Liver (tissue), 9 donors: ENCODE results near the gene ACSL3. TPM values are rescaled to one million over a fixed set of nuclear protein-coding genes. Genes with fewer than 3 reads are reported as not detected.

Experiments used
- DNase-seq: peaks from one replicate; pipeline ENCODE4 v3.0.0-alpha.2; 2017; ENCODE audit warnings: low spot score
- H3K27ac ChIP-seq, 2 donors: one replicate each; pipeline ENCODE4 v1.7.0; 2013; ENCODE audit warnings: inconsistent platforms in 2 of 2, low read length in 2 of 2, control low read depth in 1 of 2, low read depth in 1 of 2, mild to moderate bottlenecking in 1 of 2
- H3K27me3 ChIP-seq, 4 donors: one replicate each; pipeline versions ENCODE4 v1.6.1 to v1.7.0; 2013; ENCODE audit warnings: low read length in 3 of 4, inconsistent platforms in 1 of 4, mild to moderate bottlenecking in 1 of 4, moderate library complexity in 1 of 4; ENCODE audit not compliant: control insufficient read depth in 4 of 4, insufficient read depth in 4 of 4
- H3K36me3 ChIP-seq, 4 donors: one replicate each; pipeline versions ENCODE4 v1.6.1 to v1.7.0; 2013; ENCODE audit warnings: low read length in 3 of 4, mild to moderate bottlenecking in 3 of 4, low read depth in 1 of 4, moderate library complexity in 1 of 4; ENCODE audit not compliant: control insufficient read depth in 4 of 4, insufficient read depth in 3 of 4
- H3K4me1 ChIP-seq, 4 donors: one replicate each; pipeline versions ENCODE4 v1.6.1 to v1.7.0; 2013; ENCODE audit warnings: low read length in 3 of 4, mild to moderate bottlenecking in 3 of 4, moderate library complexity in 1 of 4; ENCODE audit not compliant: control insufficient read depth in 4 of 4, insufficient read depth in 4 of 4
- H3K4me3 ChIP-seq, 3 donors: one replicate each; pipeline versions ENCODE4 v1.6.1 to v1.7.0; 2013; ENCODE audit warnings: low read length in 3 of 3, control low read depth in 1 of 3, low read depth in 1 of 3, mild to moderate bottlenecking in 1 of 3
- H3K9ac ChIP-seq, 2 donors: one replicate each; pipeline ENCODE4 v1.7.0; 2013; ENCODE audit warnings: low read length in 2 of 2, mild to moderate bottlenecking in 2 of 2, moderate library complexity in 2 of 2, control low read depth in 1 of 2, low read depth in 1 of 2
- H3K9me3 ChIP-seq, 4 donors: one replicate each; pipeline versions ENCODE4 v1.6.1 to v1.7.0; 2013; ENCODE audit warnings: low read length in 3 of 4; ENCODE audit not compliant: control insufficient read depth in 4 of 4
- ATF3 ChIP-seq: IDR thresholded peaks from 2 replicates; pipeline ENCODE4 v1.6.1; 2016; ENCODE audit warnings: antibody characterized with exemption
- CTCF ChIP-seq: fragments of 150-350 bp; IDR thresholded peaks from 2 replicates; pipeline ENCODE4 v1.5.1; 2017; ENCODE audit warnings: improper control_type of control experiment, low read depth, low read length; ENCODE audit not compliant: missing input control
- EGR1 ChIP-seq, 2 donors: IDR thresholded peaks; 2 replicates each; pipeline ENCODE4 v1.6.1; 2016 to 2018; ENCODE audit warnings: antibody characterized with exemption in 2 of 2, low read depth in 2 of 2
- FOXA1 ChIP-seq: IDR thresholded peaks from 2 replicates; pipeline ENCODE4 v1.6.1; 2016; ENCODE audit warnings: antibody characterized with exemption
- FOXA2 ChIP-seq: IDR thresholded peaks from 2 replicates; pipeline ENCODE4 v1.6.1; 2016; ENCODE audit warnings: antibody characterized with exemption
- GABPA ChIP-seq, 2 donors: IDR thresholded peaks in 1 of 2; conservative IDR thresholded peaks in 1 of 2; 2 replicates each; pipeline ENCODE4 v1.6.1; 2016; ENCODE audit warnings: antibody characterized with exemption in 2 of 2, mild to moderate bottlenecking in 1 of 2, moderate library complexity in 1 of 2
- HNF4A ChIP-seq, 2 donors: conservative IDR thresholded peaks; 2 replicates each; pipeline ENCODE4 v1.6.1; 2016; ENCODE audit warnings: antibody characterized with exemption in 2 of 2, mild to moderate bottlenecking in 2 of 2
- HNF4G ChIP-seq: IDR thresholded peaks from 2 replicates; pipeline ENCODE4 v1.6.1; 2016; ENCODE audit warnings: antibody characterized with exemption
- JUND ChIP-seq, 2 donors: IDR thresholded peaks; 2 replicates each; pipeline ENCODE4 v1.6.1; 2016; ENCODE audit warnings: antibody characterized with exemption in 2 of 2
- MAX ChIP-seq: IDR thresholded peaks from 2 replicates; pipeline ENCODE4 v1.6.1; 2016; ENCODE audit warnings: antibody characterized with exemption
- NR2F2 ChIP-seq: IDR thresholded peaks from 2 replicates; pipeline ENCODE4 v1.6.1; 2016; ENCODE audit warnings: antibody characterized with exemption
- RAD21 ChIP-seq, 2 donors: IDR thresholded peaks; 2 replicates each; pipeline ENCODE4 v1.6.1; 2016; ENCODE audit warnings: antibody characterized with exemption in 2 of 2, mild to moderate bottlenecking in 2 of 2
- REST ChIP-seq: IDR thresholded peaks from 2 replicates; pipeline ENCODE4 v1.6.1; 2016; ENCODE audit warnings: antibody characterized with exemption, mild to moderate bottlenecking
- RXRA ChIP-seq, 2 donors: IDR thresholded peaks; 2 replicates each; pipeline ENCODE4 v1.6.1; 2017 to 2018; ENCODE audit warnings: antibody characterized with exemption in 2 of 2, mild to moderate bottlenecking in 1 of 2
- SP1 ChIP-seq: IDR thresholded peaks from 2 replicates; pipeline ENCODE4 v1.6.1; 2018; ENCODE audit warnings: antibody characterized with exemption, mild to moderate bottlenecking
- YY1 ChIP-seq: IDR thresholded peaks from 2 replicates; pipeline ENCODE4 v1.6.1; 2016; ENCODE audit warnings: antibody characterized with exemption, mild to moderate bottlenecking
- ZBTB33 ChIP-seq: IDR thresholded peaks from 2 replicates; pipeline ENCODE4 v1.6.1; 2016; ENCODE audit warnings: antibody characterized with exemption
- WGBS: extraction: QIAGEN DNeasy Blood & Tissue Kit; methylation state at CpG from one replicate; pipeline ENCODE4 v1.1.7; 2013; 5-methylcytosine and 5-hydroxymethylcytosine counted together
- polyA plus RNA-seq, 2 donors: library from polyadenylated mRNA; stranded (reverse) in 1 of 2; unstranded in 1 of 2; fragments of 200-250 nt in 1 of 2; fragments of >200 nt in 1 of 2; fragmentation: Nextera tagmentation in 1 of 2; extraction: Ambion mirVana in 1 of 2; gene quantifications; one replicate each; pipeline versions ENCODE4 v1.2.1 to v1.2.3, GENCODE V29; 2013 to 2015
- total RNA-seq, 2 donors: library from RNA; depleted of rRNA; stranded (reverse); fragments of >200 nt; gene quantifications; one replicate each; pipeline ENCODE4 v1.2.3, GENCODE V29; 2014
- donor health status: healthy.
- donor health status: healthy.
- donor health status: healthy.
- donor health status: healthy.
- donor health status: healthy.

Gene ACSL3
- total and polyA plus RNA-seq, 4 donors = 22.2 to 66.6 (median 43.3) TPM

- H3K9me3 ChIP-seq = no peaks in the 10 kb centered on the region
- H3K4me1 ChIP-seq = no peaks in the 10 kb centered on the region
- no peak for DNase-seq
- H3K4me3 ChIP-seq = no peak overlapping the region
- WGBS = 89% methylated on average over 5 of the region's 5 CpGs
- peaks cover 0 to 5% (median 2%) of the 10 kb centered on the region in 4 donors for H3K27me3 ChIP-seq
- no peaks in the 10 kb centered on the region for H3K36me3 ChIP-seq
- no peak for TF ChIP-seq JUND (IDR thresholded peaks at IDR 0.05)
- TF ChIP-seq RXRA (IDR thresholded peaks at IDR 0.05) = no peak
- TF ChIP-seq EGR1 (IDR thresholded peaks at IDR 0.05; ENCODE audit: low read depth in 2 of 2) = no peak
- no peak for TF ChIP-seq ATF3
- TF ChIP-seq GABPA (IDR thresholded peaks at IDR 0.05 in 1 of 2, conservative IDR thresholded peaks at IDR 0.05 in 1 of 2) = no peak
- TF ChIP-seq MAX = no peak
- no peak for TF ChIP-seq HNF4A (conservative IDR thresholded peaks at IDR 0.05)
- no peak for TF ChIP-seq YY1
- TF ChIP-seq FOXA1 = no peak
- no peak for TF ChIP-seq RAD21 (IDR thresholded peaks at IDR 0.05)
- no peak for TF ChIP-seq NR2F2
- no peak for TF ChIP-seq FOXA2
- H3K9ac ChIP-seq = no peak overlapping the region
- no peak overlapping the region for H3K27ac ChIP-seq
These were observed 116.3 kb downstream of the ACSL3 start for GRCh38 chr2:222977121-222977520.

- no peak for DNase-seq
- no peaks in the 10 kb centered on the region for H3K36me3 ChIP-seq
- H3K9ac ChIP-seq = no peak overlapping the region
- peaks cover 0 to 5% (median 2%) of the 10 kb centered on the region in 4 donors for H3K27me3 ChIP-seq
- no peaks in the 10 kb centered on the region for H3K4me1 ChIP-seq
- H3K9me3 ChIP-seq = no peaks in the 10 kb centered on the region
- H3K4me3 ChIP-seq = no peak overlapping the region
- TF ChIP-seq ZBTB33 (no peak), MAX (no peak), RAD21 (IDR thresholded peaks at IDR 0.05) (no peak), RXRA (IDR thresholded peaks at IDR 0.05) (no peak), CTCF (no peak), YY1 (no peak), ATF3 (no peak)
- no peak overlapping the region for H3K27ac ChIP-seq
These were observed 118.0 kb downstream of the ACSL3 start for GRCh38 chr2:222978850-222979249.

GRCh38 chr2:222979484-222979883 lies 118.6 kb downstream of the ACSL3 start:
- Histone ChIP-seq H3K27me3 (peaks cover 0 to 5% (median 2%) of the 10 kb centered on the region in 4 donors), H3K9ac (no peak overlapping the region), H3K36me3 (no peaks in the 10 kb centered on the region), H3K9me3 (no peaks in the 10 kb centered on the region), H3K4me3 (no peak overlapping the region), H3K4me1 (no peaks in the 10 kb centered on the region), H3K27ac (no peak overlapping the region)
- WGBS = 52% methylated on average over 3 of the region's 3 CpGs
- no peak for DNase-seq
- TF ChIP-seq NR2F2 (no peak), ATF3 (no peak), JUND (IDR thresholded peaks at IDR 0.05) (no peak), RAD21 (IDR thresholded peaks at IDR 0.05) (no peak), HNF4G (no peak), FOXA2 (no peak), REST (no peak), GABPA (IDR thresholded peaks at IDR 0.05 in 1 of 2, conservative IDR thresholded peaks at IDR 0.05 in 1 of 2) (no peak), YY1 (no peak), EGR1 (IDR thresholded peaks at IDR 0.05; ENCODE audit: low read depth in 2 of 2) (no peak), MAX (no peak), SP1 (no peak)
